HepG2 (cell line): ENCODE results near the gene TNKS1BP1. TPM values are rescaled to one million over a fixed set of nuclear protein-coding genes. Genes with fewer than 3 reads are reported as not detected.

Experiments
- ELF4 ChIP-seq: sonication (generic); formaldehyde crosslinking; IDR thresholded peaks from 2 replicates; pipeline ENCODE4 v1.5.0; 2020; ENCODE audit warnings: missing genetic modification reagents, mild to moderate bottlenecking, moderate library complexity, borderline replicate concordance
- FOSL2 ChIP-seq: sonication (generic); formaldehyde crosslinking; IDR thresholded peaks from 2 replicates; pipeline ENCODE4 v1.4.0; 2020; ENCODE audit warnings: missing genetic modification reagents
- FOXJ3 ChIP-seq: sonication (generic); formaldehyde crosslinking; IDR thresholded peaks from 2 replicates; pipeline ENCODE4 v1.4.0; 2020; ENCODE audit warnings: missing genetic modification reagents, mild to moderate bottlenecking, borderline replicate concordance
- GABPB1 ChIP-seq: IDR thresholded peaks from 2 replicates; pipeline ENCODE4 v1.6.1; 2016; ENCODE audit warnings: mild to moderate bottlenecking, missing genetic modification reagents, moderate library complexity, missing compliant biosample characterization
- HMG20B ChIP-seq: conservative IDR thresholded peaks from 2 replicates; pipeline ENCODE4 v1.6.1; 2016; ENCODE audit warnings: missing genetic modification reagents, missing compliant biosample characterization
- HOXA5 ChIP-seq: sonication (generic); formaldehyde crosslinking; IDR thresholded peaks from 2 replicates; pipeline ENCODE4 v1.4.0; 2020; ENCODE audit warnings: missing genetic modification reagents
- KDM2A ChIP-seq: sonication (generic); formaldehyde crosslinking; IDR thresholded peaks from 2 replicates; pipeline ENCODE4 v1.4.0; 2020; ENCODE audit warnings: low read depth, missing genetic modification reagents, borderline replicate concordance
- MED1 ChIP-seq: sonication (generic); formaldehyde crosslinking; IDR thresholded peaks from 2 replicates; pipeline ENCODE4 v1.4.0; 2020; ENCODE audit warnings: missing genetic modification reagents
- SOX13 ChIP-seq, 3 experiments: fragments of 450-650 bp in 1 of 3; sonication (generic) in 1 of 3; formaldehyde crosslinking in 1 of 3; IDR thresholded peaks in 2 of 3; conservative IDR thresholded peaks in 1 of 3; 2 replicates each; pipeline versions ENCODE4 v1.5.0 to v1.6.1; 2016 to 2020; ENCODE audit warnings: antibody characterized with exemption in 1 of 3, mild to moderate bottlenecking in 1 of 3, missing compliant biosample characterization in 1 of 3, missing genetic modification reagents in 1 of 3, moderate library complexity in 1 of 3
- SOX6 ChIP-seq, 2 experiments: fragments of 450-650 bp in 1 of 2; sonication (generic) in 1 of 2; formaldehyde crosslinking in 1 of 2; IDR thresholded peaks; 2 replicates each; pipeline versions ENCODE4 v1.4.0 to v1.6.1; 2017 to 2020; ENCODE audit warnings: antibody characterized with exemption in 1 of 2, mild to moderate bottlenecking in 1 of 2, missing genetic modification reagents in 1 of 2
- ZNF333 ChIP-seq: sonication (generic); formaldehyde crosslinking; IDR thresholded peaks from 2 replicates; pipeline ENCODE4 v1.4.0; 2020; ENCODE audit warnings: mild to moderate bottlenecking, missing genetic modification reagents, borderline replicate concordance
- ZNF33B ChIP-seq: sonication (generic); formaldehyde crosslinking; IDR thresholded peaks from 2 replicates; pipeline ENCODE4 v1.5.1; 2020; ENCODE audit warnings: mild to moderate bottlenecking, missing genetic modification reagents
- ZNF484 ChIP-seq: sonication (generic); formaldehyde crosslinking; IDR thresholded peaks from 2 replicates; pipeline ENCODE4 v1.5.1; 2020; ENCODE audit warnings: mild to moderate bottlenecking, low read depth, missing genetic modification reagents, borderline replicate concordance
- ZNF678 ChIP-seq: sonication (generic); formaldehyde crosslinking; IDR thresholded peaks from 2 replicates; pipeline ENCODE4 v1.4.0; 2020; ENCODE audit warnings: mild to moderate bottlenecking, missing genetic modification reagents
- ZNF839 ChIP-seq: sonication (generic); formaldehyde crosslinking; IDR thresholded peaks from 2 replicates; pipeline ENCODE4 v1.4.0; 2020; ENCODE audit warnings: missing genetic modification reagents, mild to moderate bottlenecking, borderline replicate concordance
- polyA plus RNA-seq, 8 experiments: library from polyadenylated mRNA; depleted of rRNA in 3 of 8; stranded (reverse) in 7 of 8; unstranded in 1 of 8; fragments of >200 nt; fragmentation: Illumina TruSeq in 4 of 8; extraction: Trizol in 4 of 8; gene quantifications; 2 replicates each; pipeline versions ENCODE4 v1.2.1 to v1.2.3, GENCODE V29; 2011 to 2016; ENCODE audit warnings: low read depth in 4 of 8, missing spikeins in 1 of 8, mixed read lengths in 1 of 8; ENCODE audit not compliant: insufficient read depth in 1 of 8
- total RNA-seq, 5 experiments: library from RNA; depleted of rRNA; stranded (reverse); fragments of >200 nt; fragmentation: Illumina TruSeq; extraction: Trizol; gene quantifications; 2 replicates each; pipeline ENCODE4 v1.2.3, GENCODE V29; 2016; ENCODE audit warnings: low read depth in 1 of 5
- TF ChIP-seq, protein P1 (sequence below): sonication (generic); formaldehyde crosslinking; IDR thresholded peaks from 2 replicates; pipeline ENCODE4 v1.5.1; 2020; ENCODE audit warnings: missing genetic modification reagents, mild to moderate bottlenecking, borderline replicate concordance
- TF ChIP-seq, protein P2 (sequence below): IDR thresholded peaks from 2 replicates; pipeline ENCODE4 v1.6.1; 2016; ENCODE audit warnings: control low read depth
- TF ChIP-seq, protein P3 (sequence below): sonication (generic); formaldehyde crosslinking; IDR thresholded peaks from 2 replicates; pipeline ENCODE4 v1.9.0; 2021; ENCODE audit warnings: missing genetic modification reagents, borderline replicate concordance
- TF ChIP-seq, protein P4 (sequence below): IDR thresholded peaks from 2 replicates; pipeline ENCODE4 v1.6.1; 2016

Gene TNKS1BP1
- total and polyA plus RNA-seq, 2 of the 13 experiments (the other 11 are each of a cell fraction or from before 2014, with no cell fraction given): 13.7 to 15.0 TPM

DNA sequence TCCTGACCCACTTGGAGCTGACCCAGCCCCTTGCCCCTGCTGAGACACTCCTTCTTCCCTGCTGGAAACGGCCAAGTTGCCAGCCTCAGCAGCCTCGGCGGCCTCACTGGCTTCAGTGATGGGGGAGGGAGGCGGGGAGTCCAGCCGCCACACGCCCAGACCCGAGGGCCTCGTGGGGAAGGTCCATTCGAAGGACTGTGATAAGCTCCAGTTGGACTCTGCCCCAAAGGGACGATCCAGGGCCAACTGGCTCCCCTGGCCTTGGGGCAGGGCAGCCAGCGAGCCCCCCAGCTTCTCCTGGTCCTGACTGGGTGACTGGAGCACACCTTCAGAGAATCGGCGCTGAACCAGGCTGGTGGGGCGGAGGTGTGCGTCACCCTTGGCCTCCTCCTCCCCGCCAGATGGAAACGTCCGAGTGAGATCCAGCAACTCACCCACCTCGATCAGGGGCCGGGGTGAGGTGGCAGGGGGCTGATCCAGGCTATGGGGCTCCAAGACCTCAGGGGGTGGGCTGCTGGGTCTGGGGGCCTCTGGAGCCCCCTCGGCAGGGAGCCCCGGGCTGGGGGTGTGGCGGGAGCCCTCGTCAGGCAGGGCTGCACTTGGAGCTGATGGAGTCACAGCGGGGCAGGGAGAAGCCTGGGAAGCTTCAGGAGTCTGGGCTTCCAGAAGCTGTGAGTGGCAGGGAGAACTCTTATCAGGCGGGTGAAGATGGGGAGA, 11.5 kb downstream of the TNKS1BP1 start (continued):
- TF ChIP-seq KDM2A (CRISPR knock-in tag): no peak
- TF ChIP-seq, protein P1, sequence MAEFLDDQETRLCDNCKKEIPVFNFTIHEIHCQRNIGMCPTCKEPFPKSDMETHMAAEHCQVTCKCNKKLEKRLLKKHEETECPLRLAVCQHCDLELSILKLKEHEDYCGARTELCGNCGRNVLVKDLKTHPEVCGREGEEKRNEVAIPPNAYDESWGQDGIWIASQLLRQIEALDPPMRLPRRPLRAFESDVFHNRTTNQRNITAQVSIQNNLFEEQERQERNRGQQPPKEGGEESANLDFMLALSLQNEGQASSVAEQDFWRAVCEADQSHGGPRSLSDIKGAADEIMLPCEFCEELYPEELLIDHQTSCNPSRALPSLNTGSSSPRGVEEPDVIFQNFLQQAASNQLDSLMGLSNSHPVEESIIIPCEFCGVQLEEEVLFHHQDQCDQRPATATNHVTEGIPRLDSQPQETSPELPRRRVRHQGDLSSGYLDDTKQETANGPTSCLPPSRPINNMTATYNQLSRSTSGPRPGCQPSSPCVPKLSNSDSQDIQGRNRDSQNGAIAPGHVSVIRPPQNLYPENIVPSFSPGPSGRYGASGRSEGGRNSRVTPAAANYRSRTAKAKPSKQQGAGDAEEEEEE (CRISPR knock-in tag): no peak
- no peak for TF ChIP-seq FOSL2
- TF ChIP-seq, protein P2, sequence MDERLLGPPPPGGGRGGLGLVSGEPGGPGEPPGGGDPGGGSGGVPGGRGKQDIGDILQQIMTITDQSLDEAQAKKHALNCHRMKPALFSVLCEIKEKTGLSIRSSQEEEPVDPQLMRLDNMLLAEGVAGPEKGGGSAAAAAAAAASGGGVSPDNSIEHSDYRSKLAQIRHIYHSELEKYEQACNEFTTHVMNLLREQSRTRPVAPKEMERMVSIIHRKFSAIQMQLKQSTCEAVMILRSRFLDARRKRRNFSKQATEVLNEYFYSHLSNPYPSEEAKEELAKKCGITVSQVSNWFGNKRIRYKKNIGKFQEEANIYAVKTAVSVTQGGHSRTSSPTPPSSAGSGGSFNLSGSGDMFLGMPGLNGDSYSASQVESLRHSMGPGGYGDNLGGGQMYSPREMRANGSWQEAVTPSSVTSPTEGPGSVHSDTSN (CRISPR knock-in tag): no peak
- no peak for TF ChIP-seq ZNF839
- no peak for TF ChIP-seq ELF4 (CRISPR knock-in tag)
- TF ChIP-seq, protein P3, sequence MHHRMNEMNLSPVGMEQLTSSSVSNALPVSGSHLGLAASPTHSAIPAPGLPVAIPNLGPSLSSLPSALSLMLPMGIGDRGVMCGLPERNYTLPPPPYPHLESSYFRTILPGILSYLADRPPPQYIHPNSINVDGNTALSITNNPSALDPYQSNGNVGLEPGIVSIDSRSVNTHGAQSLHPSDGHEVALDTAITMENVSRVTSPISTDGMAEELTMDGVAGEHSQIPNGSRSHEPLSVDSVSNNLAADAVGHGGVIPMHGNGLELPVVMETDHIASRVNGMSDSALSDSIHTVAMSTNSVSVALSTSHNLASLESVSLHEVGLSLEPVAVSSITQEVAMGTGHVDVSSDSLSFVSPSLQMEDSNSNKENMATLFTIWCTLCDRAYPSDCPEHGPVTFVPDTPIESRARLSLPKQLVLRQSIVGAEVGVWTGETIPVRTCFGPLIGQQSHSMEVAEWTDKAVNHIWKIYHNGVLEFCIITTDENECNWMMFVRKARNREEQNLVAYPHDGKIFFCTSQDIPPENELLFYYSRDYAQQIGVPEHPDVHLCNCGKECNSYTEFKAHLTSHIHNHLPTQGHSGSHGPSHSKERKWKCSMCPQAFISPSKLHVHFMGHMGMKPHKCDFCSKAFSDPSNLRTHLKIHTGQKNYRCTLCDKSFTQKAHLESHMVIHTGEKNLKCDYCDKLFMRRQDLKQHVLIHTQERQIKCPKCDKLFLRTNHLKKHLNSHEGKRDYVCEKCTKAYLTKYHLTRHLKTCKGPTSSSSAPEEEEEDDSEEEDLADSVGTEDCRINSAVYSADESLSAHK: no peak
- no peak for TF ChIP-seq MED1 (CRISPR knock-in tag)
- 0 out of 2 replicates have a peak, but pooled peaks have one; percentile 13 for TF ChIP-seq GABPB1 (CRISPR knock-in tag)
- TF ChIP-seq ZNF678: no peak
- TF ChIP-seq SOX13 (IDR thresholded peaks at IDR 0.05): no peak
- TF ChIP-seq SOX13 (CRISPR knock-in tag; conservative IDR thresholded peaks at IDR 0.05 in 1 of 2, IDR thresholded peaks at IDR 0.05 in 1 of 2): 0 out of 4 replicates have a peak, but pooled peaks of 1 of the 2 experiments have one; percentile 9
- TF ChIP-seq SOX6 (IDR thresholded peaks at IDR 0.05): no peak
- 0 out of 2 replicates have a peak, but pooled peaks have one; percentile 18 for TF ChIP-seq SOX6 (CRISPR knock-in tag; IDR thresholded peaks at IDR 0.05)
- TF ChIP-seq, protein P4, sequence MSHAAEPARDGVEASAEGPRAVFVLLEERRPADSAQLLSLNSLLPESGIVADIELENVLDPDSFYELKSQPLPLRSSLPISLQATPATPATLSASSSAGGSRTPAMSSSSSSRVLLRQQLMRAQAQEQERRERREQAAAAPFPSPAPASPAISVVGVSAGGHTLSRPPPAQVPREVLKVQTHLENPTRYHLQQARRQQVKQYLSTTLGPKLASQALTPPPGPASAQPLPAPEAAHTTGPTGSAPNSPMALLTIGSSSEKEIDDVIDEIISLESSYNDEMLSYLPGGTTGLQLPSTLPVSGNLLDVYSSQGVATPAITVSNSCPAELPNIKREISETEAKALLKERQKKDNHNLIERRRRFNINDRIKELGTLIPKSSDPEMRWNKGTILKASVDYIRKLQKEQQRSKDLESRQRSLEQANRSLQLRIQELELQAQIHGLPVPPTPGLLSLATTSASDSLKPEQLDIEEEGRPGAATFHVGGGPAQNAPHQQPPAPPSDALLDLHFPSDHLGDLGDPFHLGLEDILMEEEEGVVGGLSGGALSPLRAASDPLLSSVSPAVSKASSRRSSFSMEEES: no peak
- no peak for TF ChIP-seq HMG20B
- no peak for TF ChIP-seq ZNF333 (CRISPR knock-in tag)
- no peak for TF ChIP-seq HOXA5 (CRISPR knock-in tag)
- no peak for TF ChIP-seq FOXJ3
- no peak for TF ChIP-seq ZNF484 (CRISPR knock-in tag)
- peak; percentile 53; the same call in 1 of the 2 replicates for TF ChIP-seq ZNF33B
